Kidney epithelial cell (primary cell): Measurements from ENCODE around the gene SBF1. TPM values are rescaled to one million over a fixed set of nuclear protein-coding genes. Genes with fewer than 3 reads are reported as not detected.
"Not testable (repeated sequence)": the region's sequence is repeated elsewhere in the genome, so short reads cannot be mapped to it uniquely, and the experiment has no call there.

ENCODE experiments used
- DNase-seq: peaks from one replicate; pipeline ENCODE4 v3.0.0-alpha.2; 2010; ENCODE audit warnings: low read depth
- H3K27me3 ChIP-seq: 2 replicates; pipeline ENCODE4 v1.6.0; 2011; ENCODE audit warnings: low read length; ENCODE audit not compliant: control insufficient read depth, insufficient read depth
- H3K36me3 ChIP-seq: 2 replicates; pipeline ENCODE4 v1.5.1; 2011; ENCODE audit warnings: low read length; ENCODE audit not compliant: control insufficient read depth, insufficient read depth
- H3K4me3 ChIP-seq: 2 replicates; pipeline ENCODE4 v1.5.1; 2011; ENCODE audit warnings: low read depth, mild to moderate bottlenecking, control low read depth, low read length
- CTCF ChIP-seq: IDR thresholded peaks from 2 replicates; pipeline ENCODE4 v1.5.1; 2011; ENCODE audit warnings: mild to moderate bottlenecking, moderate library complexity, low read length, control low read depth, inconsistent platforms; ENCODE audit not compliant: insufficient read depth, poor library complexity, severe bottlenecking
- total RNA-seq: library from RNA; depleted of rRNA; stranded (reverse); fragments of >200 nt; gene quantifications from 2 replicates; pipeline ENCODE4 v1.2.3, GENCODE V29; 2015

Gene SBF1
- total RNA-seq, 1 donor from 2014 or later, result 96.6 TPM

DNA sequence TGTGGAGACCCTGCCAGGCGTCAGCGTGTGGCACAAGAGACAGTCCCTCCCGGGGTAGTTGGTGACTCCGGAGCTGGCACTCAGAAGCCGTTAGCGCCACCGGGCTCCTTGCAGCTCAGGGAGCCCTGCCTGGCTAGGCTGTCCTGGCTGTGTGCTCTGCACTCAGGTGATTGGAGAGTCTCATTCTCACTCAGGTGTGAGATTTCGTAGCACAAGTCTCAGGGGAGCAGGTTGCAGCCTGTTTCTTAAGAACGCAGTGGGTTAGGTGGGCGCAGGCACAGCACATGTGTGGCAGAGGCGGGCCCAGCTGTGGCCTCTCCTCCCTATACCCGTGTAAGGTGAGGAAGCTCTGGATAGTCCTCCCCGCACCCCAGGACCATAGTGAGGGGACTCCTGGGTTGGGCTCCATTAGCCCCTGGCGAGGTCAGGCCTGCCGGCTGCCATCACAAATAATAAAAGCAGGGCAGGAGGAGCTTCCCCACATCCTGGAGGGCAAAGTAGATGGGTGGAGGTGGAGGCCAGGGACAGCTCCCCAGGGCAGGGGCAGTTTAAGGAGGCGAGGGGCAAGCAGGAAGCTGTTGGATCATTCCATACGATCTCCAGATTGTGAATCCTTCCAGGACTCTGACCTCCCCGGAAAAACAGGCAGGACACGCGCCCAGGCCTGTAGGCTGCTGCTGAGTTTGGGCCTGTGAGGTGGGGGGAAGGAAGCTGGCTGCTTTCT, 39.4 kb downstream of the SBF1 start:
- no peak for DNase-seq
- H3K4me3 ChIP-seq, result no peak overlapping the region
- no peak for TF ChIP-seq CTCF
- peaks cover 3% of the 10 kb centered on the region for H3K36me3 ChIP-seq
- no peaks in the 10 kb centered on the region for H3K27me3 ChIP-seq

GRCh38 chr22:50434849-50435248, 40.0 kb downstream of the SBF1 start:
- DNase-seq, result no peak
- H3K27me3 ChIP-seq, result no peaks in the 10 kb centered on the region
- no peak overlapping the region for H3K4me3 ChIP-seq
- TF ChIP-seq CTCF, result no peak
- peaks cover 4% of the 10 kb centered on the region for H3K36me3 ChIP-seq

DNA sequence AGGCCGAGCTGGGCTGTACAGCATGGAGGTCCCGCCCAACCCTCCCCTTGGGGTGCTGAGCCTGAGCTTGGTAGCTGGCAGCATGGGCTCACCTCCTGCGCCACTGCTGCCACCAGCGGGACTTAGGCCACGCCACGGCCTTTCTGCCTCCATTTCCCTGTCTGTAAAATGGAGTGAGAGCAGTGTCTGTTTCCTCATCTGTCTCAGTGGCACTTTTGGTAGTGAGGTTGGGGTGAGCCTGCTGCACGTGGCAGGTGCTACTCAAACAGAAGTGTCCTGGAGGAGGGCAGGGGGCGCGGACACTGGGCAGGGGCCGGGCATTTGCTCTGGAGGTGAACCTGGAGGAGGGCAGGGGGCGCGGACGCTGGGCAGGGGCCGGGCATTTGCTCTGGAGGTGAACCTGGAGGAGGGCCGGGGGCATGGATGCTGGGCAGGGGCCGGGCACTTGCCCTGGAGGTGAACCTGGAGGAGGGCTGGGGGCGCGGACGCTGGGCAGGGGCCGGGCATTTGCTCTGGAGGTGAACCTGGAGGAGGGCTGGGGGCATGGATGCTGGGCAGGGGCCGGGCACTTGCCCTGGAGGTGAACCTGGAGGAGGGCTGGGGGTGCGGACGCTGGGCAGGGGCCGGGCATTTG, 41.8 kb downstream of the SBF1 start:
- H3K27me3 ChIP-seq, DNase-seq, H3K36me3 ChIP-seq, H3K4me3 ChIP-seq: not testable (repeated sequence)

- Histone ChIP-seq H3K36me3 (peaks cover 4% of the 10 kb centered on the region), H3K27me3 (no peaks in the 10 kb centered on the region), H3K4me3 (no peak overlapping the region)
- TF ChIP-seq CTCF, result no peak
- DNase-seq, result no peak
Observed at GRCh38 chr22:50432131-50432876, 42.5 kb downstream of the SBF1 start.

DNA sequence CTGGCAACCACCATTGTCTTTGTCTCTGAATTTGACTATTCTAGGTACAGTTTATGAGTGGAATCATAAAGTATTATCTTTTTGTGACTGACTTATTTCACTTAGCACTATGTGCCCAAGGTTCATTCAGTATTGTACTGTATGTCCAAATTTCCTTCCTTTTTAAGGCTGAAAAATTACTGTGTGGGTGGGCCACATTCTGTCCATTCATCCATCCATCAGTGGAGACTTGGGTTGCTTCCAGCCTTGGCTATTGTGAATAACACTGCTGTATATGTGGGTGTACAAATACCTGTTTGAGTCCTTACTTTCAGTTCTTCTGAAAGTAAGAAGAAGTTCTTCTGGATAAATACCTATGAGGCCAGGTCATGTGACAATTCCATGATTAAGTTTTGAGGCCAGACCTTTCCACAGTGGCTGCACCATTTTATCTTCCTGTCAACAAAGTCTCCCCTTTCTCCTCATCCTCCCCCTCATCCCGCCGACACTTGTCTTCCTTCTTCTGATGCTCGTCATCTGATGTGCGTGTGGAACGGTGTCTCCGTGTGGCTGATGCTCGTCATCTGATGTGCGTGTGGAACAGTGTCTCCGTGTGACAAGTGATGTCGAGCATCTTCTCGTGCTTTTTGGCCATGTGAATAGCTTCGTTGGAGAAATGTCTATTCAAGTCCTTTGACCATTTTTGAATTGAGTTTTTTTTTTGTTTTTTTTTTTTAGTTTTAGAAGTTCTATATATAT, 49.5 kb downstream of the SBF1 start:
- no peaks in the 10 kb centered on the region for H3K27me3 ChIP-seq
- no peak for DNase-seq
- peaks cover 6% of the 10 kb centered on the region for H3K36me3 ChIP-seq
- no peak for TF ChIP-seq CTCF
- no peak overlapping the region for H3K4me3 ChIP-seq

- TF ChIP-seq CTCF, result no peak
- Histone ChIP-seq H3K36me3 (peaks cover 4% of the 10 kb centered on the region), H3K27me3 (no peaks in the 10 kb centered on the region), H3K4me3 (no peak overlapping the region)
- DNase-seq, result no peak
Observed at GRCh38 chr22:50423956-50424355, 50.9 kb downstream of the SBF1 start.
